NCI-H2196 (cell line): ENCODE data around the gene PRDX5.

Source experiments
- DNase-seq: peaks from one replicate; lab custom pipeline; 2025; ENCODE audit not compliant: unreplicated experiment; lab: John Stamatoyannopoulos, UW

Gene PRDX5

GRCh38 chr11:64289002-64289564, 28.8 kb upstream of the PRDX5 start:
- no peak for DNase-seq

GRCh38 chr11:64290352-64291261, 27.3 kb upstream of the PRDX5 start:
- no peak for DNase-seq

DNA sequence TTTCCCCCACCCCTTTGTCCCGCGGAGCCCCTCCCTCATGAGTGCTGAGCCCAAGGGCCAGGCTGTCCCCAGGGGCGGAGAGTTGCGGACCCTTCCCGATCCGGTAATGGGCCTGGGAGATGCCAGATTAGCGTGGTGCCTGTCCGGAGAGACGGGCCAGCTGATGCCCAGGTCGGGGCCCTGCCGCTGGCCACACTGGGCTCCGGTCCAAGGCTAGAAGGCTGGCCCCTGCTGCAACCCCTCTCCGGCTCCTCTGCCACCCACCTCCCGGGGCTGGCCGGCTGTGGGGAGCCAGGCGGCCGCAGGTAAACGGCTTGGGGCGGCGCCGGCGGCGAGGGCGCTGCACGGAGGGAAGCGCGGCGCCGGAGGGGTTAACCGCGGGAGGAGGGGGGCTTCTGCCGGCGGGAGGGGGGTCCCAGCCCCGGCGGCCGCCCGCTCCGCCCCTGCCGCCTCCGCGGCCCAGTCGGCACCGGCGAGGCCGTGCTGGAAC, 26.6 kb upstream of the PRDX5 start, which contains the start of gene KCNK4:
Gene KCNK4, plus strand, starts transcription at position 41 of the 490 bp plus-strand sequence. CDS start 1,717 bp downstream, outside the sequence.
- no peak for DNase-seq

- DNase-seq = no peak
These were observed 26.0 kb upstream of the PRDX5 start for GRCh38 chr11:64291752-64292459.

DNA sequence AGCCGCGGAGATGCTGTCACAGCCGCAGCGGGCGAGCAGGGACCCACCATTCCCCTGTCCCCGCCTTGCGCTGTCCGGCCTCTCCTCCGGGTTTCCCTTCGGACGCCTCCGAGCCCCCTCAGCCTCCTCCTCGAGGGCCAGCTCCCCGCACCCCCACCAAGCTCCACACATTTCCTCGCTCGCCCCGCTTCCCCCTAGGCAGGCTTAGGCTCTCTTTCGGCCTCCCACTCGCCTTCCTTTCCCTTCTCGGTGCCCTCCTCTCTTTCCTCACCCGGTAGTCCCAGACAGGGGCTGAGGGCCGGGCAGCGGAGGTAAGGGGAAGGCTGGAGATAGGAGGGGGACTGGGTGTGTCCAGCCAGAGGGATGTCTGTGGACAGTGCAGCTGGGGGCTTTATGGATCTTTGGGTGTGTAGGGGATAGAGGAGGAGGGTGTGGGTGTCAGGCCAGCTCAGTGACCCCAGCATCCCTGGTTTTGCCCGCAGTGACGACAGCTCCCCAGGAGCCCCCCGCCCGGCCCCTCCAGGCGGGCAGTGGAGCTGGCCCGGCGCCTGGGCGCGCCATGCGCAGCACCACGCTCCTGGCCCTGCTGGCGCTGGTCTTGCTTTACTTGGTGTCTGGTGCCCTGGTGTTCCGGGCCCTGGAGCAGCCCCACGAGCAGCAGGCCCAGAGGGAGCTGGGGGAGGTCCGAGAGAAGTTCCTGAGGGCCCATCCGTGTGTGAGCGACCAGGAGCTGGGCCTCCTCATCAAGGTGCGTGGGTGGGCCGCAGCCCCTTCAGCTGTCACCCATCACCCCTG, 25.3 kb upstream of the PRDX5 start:
- DNase-seq = no peak

DNA sequence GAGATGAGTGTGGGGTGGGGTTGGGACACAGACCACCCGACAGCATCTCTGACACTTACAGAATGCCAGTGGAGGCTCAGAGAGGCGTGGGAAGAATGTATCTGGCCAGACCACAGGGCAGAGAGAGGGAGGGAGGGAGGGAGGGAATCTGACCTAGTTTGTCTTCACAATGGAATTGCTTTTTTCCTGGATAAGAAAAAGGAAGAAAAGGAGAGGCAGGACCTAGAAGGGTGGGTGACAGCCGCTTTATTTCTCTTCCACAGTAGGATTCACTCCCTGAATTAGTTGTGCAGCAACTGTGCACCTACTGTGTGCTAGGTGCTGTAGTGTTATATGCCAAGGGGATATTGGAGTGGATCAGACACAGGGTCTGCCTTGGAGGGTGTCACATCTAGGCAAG, 23.1 kb upstream of the PRDX5 start:
- DNase-seq = no peak

DNA sequence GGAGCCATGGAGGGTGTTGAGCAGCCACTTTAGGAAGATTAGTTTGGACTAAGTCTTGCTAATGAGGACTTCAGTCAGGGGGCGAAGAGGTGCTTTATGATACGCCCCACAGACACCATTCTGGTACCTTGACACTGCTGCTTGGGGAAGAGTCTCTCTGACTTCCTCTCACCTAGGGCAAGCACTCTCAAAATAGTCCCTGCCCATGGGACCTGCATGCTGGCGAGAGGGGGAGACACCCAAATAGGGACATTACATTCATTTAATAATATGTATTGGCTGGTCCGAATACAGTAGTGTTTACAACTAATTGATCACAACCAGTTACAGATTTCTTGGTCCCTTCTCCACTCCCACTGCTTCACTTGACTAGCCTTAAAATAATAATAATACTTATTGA, 22.2 kb upstream of the PRDX5 start:
- no peak for DNase-seq

DNA sequence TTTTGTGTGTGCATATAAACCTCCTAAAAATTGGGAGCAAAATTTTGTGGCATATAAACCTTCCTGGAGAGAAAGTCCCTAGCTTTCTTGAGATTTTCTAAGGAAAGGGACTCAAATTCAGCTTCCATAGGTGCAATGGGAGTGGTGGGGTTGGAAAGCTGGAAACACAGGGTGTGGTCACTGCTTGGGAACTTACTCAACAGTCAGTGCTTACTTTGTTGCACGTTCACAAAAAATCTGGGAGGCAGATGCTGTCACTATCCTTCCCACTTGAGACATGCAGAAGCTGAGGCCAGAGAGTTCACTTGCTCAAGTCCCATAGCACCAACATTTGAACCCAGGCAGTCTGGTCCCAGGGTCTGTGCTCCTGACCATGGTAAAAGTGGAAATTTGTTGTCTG, 21.7 kb upstream of the PRDX5 start:
- no peak for DNase-seq

DNA sequence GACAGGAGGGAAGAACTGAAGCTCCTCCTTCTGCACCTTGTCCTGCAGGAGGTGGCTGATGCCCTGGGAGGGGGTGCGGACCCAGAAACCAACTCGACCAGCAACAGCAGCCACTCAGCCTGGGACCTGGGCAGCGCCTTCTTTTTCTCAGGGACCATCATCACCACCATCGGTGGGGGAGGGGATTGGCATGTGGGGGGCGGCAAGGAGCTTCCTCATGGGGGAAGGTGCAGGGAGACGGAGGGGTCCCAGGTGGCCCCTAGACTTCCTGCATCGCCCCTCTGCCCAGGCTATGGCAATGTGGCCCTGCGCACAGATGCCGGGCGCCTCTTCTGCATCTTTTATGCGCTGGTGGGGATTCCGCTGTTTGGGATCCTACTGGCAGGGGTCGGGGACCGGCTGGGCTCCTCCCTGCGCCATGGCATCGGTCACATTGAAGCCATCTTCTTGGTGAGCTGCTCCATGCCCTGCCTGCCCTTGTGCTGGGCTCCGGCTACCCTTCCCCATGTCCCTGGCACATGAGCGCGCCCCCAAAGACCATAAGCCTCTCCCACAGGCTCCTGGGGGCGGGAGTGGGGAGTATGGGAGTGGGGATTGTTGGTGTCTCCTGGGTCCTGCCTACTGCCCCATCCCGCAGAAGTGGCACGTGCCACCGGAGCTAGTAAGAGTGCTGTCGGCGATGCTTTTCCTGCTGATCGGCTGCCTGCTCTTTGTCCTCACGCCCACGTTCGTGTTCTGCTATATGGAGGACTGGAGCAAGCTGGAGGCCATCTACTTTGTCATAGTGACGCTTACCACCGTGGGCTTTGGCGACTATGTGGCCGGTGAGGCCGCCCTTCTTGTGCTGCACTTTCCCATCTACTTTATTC, 20.9 kb upstream of the PRDX5 start:
- DNase-seq = no peak

- DNase-seq = no peak
These were observed 20.1 kb upstream of the PRDX5 start for GRCh38 chr11:64297699-64298358.

DNA sequence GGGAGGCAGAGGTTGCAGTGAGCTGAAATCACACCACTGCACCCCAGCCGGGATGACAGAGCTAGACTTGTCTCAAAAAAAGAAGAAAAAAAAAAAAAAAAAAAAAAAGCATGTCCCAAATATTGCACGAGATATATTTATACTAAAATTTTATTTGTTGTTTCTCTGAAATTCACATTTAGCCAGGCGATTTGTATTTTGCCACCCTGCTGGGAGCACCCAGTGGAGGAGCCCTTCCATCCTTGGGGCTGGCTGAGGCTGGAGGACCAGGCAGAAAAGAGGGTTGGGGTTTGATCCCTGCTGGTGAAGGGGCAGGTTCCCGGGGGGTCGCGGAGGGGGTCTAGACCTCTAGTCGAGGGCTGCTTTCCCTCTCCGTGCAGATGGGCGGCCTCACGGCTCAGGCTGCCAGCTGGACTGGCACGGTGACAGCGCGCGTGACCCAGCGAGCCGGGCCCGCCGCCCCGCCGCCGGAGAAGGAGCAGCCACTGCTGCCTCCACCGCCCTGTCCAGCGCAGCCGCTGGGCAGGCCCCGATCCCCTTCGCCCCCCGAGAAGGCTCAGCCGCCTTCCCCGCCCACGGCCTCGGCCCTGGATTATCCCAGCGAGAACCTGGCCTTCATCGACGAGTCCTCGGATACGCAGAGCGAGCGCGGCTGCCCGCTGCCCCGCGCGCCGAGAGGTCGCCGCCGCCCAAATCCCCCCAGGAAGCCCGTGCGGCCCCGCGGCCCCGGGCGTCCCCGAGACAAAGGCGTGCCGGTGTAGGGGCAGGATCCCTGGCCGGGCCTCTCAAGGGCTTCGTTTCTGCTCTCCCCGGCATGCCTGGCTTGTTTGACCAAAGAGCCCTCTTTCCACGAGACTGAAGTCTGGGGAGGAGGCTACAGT, 18.7 kb upstream of the PRDX5 start:
- no peak for DNase-seq

DNA sequence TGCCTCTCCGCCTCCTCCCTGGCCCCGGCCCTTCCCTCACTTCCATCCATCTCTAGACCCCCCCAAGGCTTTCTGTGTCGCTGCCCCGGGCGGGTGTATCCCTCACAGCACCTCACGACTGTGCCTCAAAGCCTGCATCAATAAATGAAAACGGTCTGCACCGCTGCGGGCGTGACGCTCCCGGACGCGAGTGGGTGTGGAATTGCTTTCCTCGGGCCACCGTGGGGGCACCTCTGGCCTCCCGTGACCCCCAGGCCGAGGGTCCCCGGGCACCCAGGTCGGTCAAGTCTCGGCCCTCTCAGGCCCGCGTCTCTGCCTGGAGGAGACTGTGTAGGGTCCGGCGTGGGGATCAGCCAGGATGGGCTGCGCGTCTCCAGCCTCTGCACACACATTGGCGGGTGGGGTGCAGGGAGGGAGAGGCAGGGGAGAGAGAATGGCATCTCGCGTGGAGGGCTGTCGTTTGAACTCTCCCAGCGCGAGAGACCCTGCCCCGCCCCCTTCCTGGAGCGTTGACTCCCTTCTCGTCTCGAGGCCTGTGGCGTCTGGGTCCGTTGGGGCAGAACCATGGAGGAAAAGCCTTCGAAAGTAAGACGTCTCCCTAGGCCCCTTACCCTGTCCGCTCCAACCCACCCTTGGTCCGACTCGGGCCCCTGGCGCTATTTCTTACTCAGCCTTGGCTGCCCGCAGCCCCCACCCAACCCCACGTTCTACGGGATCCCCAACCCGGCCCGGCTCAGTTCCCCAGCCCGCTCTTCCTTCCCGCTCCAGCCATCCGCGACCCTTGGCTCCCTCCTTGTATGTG, 17.9 kb upstream of the PRDX5 start, which contains the start of gene CATSPERZ:
Gene CATSPERZ, plus strand, starts transcription at position 512 of the 802 bp plus-strand sequence. Its CDS starts 53 bp downstream, at position 565.
- no peak for DNase-seq

DNA sequence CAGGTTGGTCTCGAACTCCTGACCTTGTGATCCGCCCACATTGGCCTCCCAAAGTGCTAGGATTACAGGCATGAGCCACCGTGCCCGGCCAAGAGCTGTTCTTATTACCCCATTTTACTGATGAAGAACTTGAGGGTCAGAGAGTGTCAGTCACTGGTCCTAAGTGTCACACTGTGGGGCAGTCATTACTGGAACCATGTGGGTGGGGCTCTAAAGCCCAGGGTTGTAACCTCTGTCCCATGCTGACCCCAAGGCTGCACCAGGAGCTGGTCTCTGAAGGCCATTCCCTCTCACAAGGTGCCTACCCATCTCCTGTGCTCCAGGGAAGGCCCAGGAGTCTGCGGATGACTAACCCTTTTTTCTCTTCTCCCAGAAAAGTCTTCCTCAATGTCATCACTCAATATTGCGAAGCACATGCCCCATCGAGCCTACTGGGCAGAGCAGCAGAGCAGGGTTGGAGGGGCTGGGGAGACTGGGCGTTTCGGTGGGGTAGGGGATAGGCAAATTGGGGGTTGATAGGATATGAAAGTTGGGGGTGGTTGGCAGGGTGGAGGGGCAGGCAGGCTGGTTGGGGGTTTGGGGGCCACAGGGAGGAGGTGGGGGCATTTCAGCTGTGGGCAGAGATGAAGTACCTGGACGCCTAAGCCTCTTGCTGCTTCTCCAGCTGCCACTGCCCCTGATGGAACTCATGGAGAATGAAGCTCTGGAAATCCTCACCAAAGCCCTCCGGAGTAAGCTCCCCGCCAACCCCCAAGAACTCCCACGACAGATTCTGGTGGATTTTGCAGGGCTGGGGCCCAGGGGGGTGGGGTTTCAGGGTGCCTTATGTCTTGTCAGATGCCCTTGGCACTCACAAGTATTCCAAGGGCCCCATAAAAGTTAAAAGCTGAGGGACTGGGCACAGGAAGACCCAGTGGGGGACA, 14.6 kb upstream of the PRDX5 start:
- DNase-seq = no peak

GRCh38 chr11:64304032-64304315, 13.9 kb upstream of the PRDX5 start:
- DNase-seq = no peak

DNA sequence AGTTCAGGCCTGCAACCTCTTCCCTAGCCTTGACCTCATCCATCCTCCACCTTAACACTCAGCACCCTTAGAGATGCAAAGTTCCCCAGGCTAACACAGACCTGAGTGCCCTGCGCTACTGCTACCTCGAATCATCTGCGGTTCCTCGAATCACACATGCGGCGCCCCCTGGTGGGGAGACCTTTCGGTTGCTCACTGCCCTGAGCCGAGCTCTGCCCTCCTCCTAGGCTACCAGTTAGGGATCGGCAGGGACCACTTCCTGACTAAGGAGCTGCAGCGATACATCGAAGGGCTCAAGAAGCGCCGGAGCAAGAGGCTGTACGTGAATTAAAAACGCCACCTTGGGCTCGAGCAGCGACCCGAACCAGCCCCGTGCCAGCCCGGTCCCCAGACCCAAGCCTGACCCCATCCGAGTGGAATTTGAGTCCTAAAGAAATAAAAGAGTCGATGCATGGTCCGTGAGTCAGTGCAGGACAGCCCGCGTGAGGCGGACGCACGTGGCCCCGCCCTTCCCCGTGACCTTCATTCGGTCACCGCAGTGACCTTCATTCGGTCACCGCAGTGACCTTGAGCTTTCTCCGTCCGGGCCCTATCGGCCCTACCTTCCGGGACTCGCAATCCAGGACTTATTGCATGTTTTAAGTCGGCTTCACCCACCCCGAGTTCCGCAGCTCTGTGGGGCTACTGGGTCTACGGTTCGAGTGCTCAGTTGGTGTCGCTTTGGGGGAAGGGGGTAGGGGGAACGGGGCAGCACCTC, 13.4 kb upstream of the PRDX5 start:
- DNase-seq = peak; percentile 94
